SK-N-SH (cell line): ENCODE data around the gene LDB2. TPM values are rescaled to one million over a fixed set of nuclear protein-coding genes. Genes with fewer than 3 reads are reported as not detected.

ENCODE experiments used
- CTCF ChIA-PET: fragments of 300-600, 350-600 bp; formaldehyde crosslinking; extraction: SDS; loops from one replicate; lab custom pipeline; 2021; lab: Yijun Ruan, JAX
- POLR2A ChIA-PET: fragments of 350-600 bp; sonication (Branson Sonifier 250); formaldehyde crosslinking; extraction: SDS; loops from one replicate; lab custom pipeline; 2020; ENCODE audit warnings: antibody characterized with exemption, inconsistent platforms; lab: Yijun Ruan, JAX
- DNase-seq: peaks from one replicate; pipeline ENCODE4 v3.0.0; 2012
- H2AFZ ChIP-seq: fragments of 200-600 bp; sonication (generic); 2 replicates; pipeline ENCODE4 v1.8.1; 2016; ENCODE audit warnings: antibody characterized with exemption, mild to moderate bottlenecking, low read depth
- H3F3A ChIP-seq: fragments of 200-600 bp; sonication (generic); replicated peaks from 2 replicates; pipeline ENCODE3; 2016; ENCODE audit warnings: antibody characterized with exemption, mild to moderate bottlenecking; ENCODE audit not compliant: insufficient read depth
- H3K27ac ChIP-seq, 2 experiments: fragments of 200-500 bp in 1 of 2; fragments of 200-600 bp in 1 of 2; sonication (Bioruptor generic) in 1 of 2; sonication (generic), shearing (Covaris generic) in 1 of 2; 2 replicates each; pipeline versions ENCODE4 v1.5.1 to v1.6.1; 2014 to 2016; ENCODE audit warnings: low read depth in 2 of 2, inconsistent platforms in 1 of 2, low read length in 1 of 2, mild to moderate bottlenecking in 1 of 2, mixed read lengths in 1 of 2
- H3K27me3 ChIP-seq: fragments of 200-600 bp; sonication (generic), shearing (Covaris generic); 2 replicates; pipeline ENCODE4 v1.6.1; 2016; ENCODE audit warnings: mixed run types; ENCODE audit not compliant: insufficient read depth
- H3K36me3 ChIP-seq, 2 experiments: fragments of 200-500 bp in 1 of 2; fragments of 200-600 bp in 1 of 2; sonication (Bioruptor generic) in 1 of 2; sonication (generic) in 1 of 2; replicated peaks in 1 of 2; 2 replicates each; pipeline versions ENCODE3 to v1.5.1; 2014 to 2016; ENCODE audit warnings: low read length in 1 of 2, mild to moderate bottlenecking in 1 of 2; ENCODE audit not compliant: insufficient read depth in 2 of 2, control insufficient read depth in 1 of 2
- H3K4me1 ChIP-seq, 2 experiments: fragments of 200-500 bp in 1 of 2; fragments of 200-600 bp in 1 of 2; sonication (Bioruptor generic) in 1 of 2; sonication (generic), shearing (Covaris generic) in 1 of 2; 2 replicates each; pipeline versions ENCODE4 v1.5.1 to v1.6.1; 2014 to 2016; ENCODE audit warnings: low read depth in 1 of 2, low read length in 1 of 2, mixed run types in 1 of 2; ENCODE audit not compliant: insufficient read depth in 2 of 2, control insufficient read depth in 1 of 2
- H3K4me2 ChIP-seq: fragments of 200-600 bp; sonication (generic), shearing (Covaris generic); 2 replicates; pipeline ENCODE4 v1.6.1; 2017; ENCODE audit warnings: mixed run types
- H3K4me3 ChIP-seq, 2 experiments: fragments of 200-500 bp in 1 of 2; fragments of 200-600 bp in 1 of 2; sonication (Bioruptor generic) in 1 of 2; sonication (generic), shearing (Covaris generic) in 1 of 2; 2 replicates each; pipeline versions ENCODE4 v1.5.1 to v1.8.1; 2014 to 2016; ENCODE audit warnings: low read depth in 2 of 2, inconsistent platforms in 1 of 2, low read length in 1 of 2, mild to moderate bottlenecking in 1 of 2, mixed read lengths in 1 of 2, moderate library complexity in 1 of 2
- H3K79me2 ChIP-seq: fragments of 200-600 bp; sonication (generic); 2 replicates; pipeline ENCODE4 v1.8.1; 2017; ENCODE audit warnings: mild to moderate bottlenecking; ENCODE audit not compliant: insufficient read depth
- H3K9ac ChIP-seq: fragments of 200-600 bp; sonication (generic); 2 replicates; pipeline ENCODE4 v1.6.1; 2017; ENCODE audit warnings: mixed run types
- H3K9me2 ChIP-seq: fragments of 200-600 bp; sonication (generic); 2 replicates; pipeline ENCODE4 v1.6.1; 2017; ENCODE audit warnings: mixed run types
- H3K9me3 ChIP-seq: fragments of 200-600 bp; sonication (generic); 2 replicates; pipeline ENCODE4 v1.6.1; 2017; ENCODE audit warnings: mixed run types, mild to moderate bottlenecking, moderate library complexity
- H4K20me1 ChIP-seq: fragments of 200-600 bp; sonication (generic); 2 replicates; pipeline ENCODE4 v1.6.1; 2017; ENCODE audit warnings: mild to moderate bottlenecking, mixed run types; ENCODE audit not compliant: insufficient read depth
- CHD2 ChIP-seq: fragments of 150-350 bp; IDR thresholded peaks from 2 replicates; pipeline ENCODE4 v1.6.1; 2018; ENCODE audit warnings: low read length; ENCODE audit not compliant: partially characterized antibody
- ELF1 ChIP-seq: IDR thresholded peaks from 2 replicates; pipeline ENCODE4 v1.4.0; 2012
- EZH2phosphoT487 ChIP-seq: fragments of 200-600 bp; sonication (generic); IDR thresholded peaks from 2 replicates; pipeline ENCODE4 v1.6.1; 2017; ENCODE audit warnings: low read depth, mixed run types, mild to moderate bottlenecking, antibody characterized with exemption, moderate library complexity, borderline replicate concordance
- FOXJ3 ChIP-seq: sonication (generic); formaldehyde crosslinking; IDR thresholded peaks from 2 replicates; pipeline ENCODE4 v1.5.1; 2020; ENCODE audit warnings: mild to moderate bottlenecking, missing genetic modification reagents
- JUND ChIP-seq: IDR thresholded peaks from 2 replicates; pipeline ENCODE4 v1.4.0; 2012
- NFIC ChIP-seq: IDR thresholded peaks from 2 replicates; pipeline ENCODE4 v1.4.0; 2012; ENCODE audit warnings: borderline replicate concordance
- NRF1 ChIP-seq: IDR thresholded peaks from 2 replicates; pipeline ENCODE4 v1.6.1; 2012; ENCODE audit warnings: low read depth, mild to moderate bottlenecking, low read length
- RAD21 ChIP-seq: IDR thresholded peaks from 2 replicates; pipeline ENCODE4 v1.6.1; 2012; ENCODE audit warnings: mild to moderate bottlenecking, low read length
- RCOR1 ChIP-seq: fragments of 150-350 bp; IDR thresholded peaks from 2 replicates; pipeline ENCODE4 v1.6.1; 2017; ENCODE audit warnings: antibody characterized with exemption, low read length
- TAF1 ChIP-seq: IDR thresholded peaks from 2 replicates; pipeline ENCODE4 v1.6.1; 2012; ENCODE audit warnings: low read depth, mild to moderate bottlenecking, low read length, moderate library complexity, borderline replicate concordance
- WGBS: methylation state at CpG from one replicate; pipeline ENCODE4 v1.1.6; 2017; ENCODE audit warnings: low lambda C conversion rate; 5-methylcytosine and 5-hydroxymethylcytosine counted together
- polyA plus RNA-seq, 3 experiments: library from polyadenylated mRNA; depleted of rRNA; stranded (reverse); fragments of >200 nt; gene quantifications; 2 replicates each; pipeline ENCODE4 v1.2.3, GENCODE V29; 2012
- TF ChIP-seq, protein P1 (sequence below): fragments of 150-350 bp; IDR thresholded peaks from 2 replicates; pipeline ENCODE4 v1.6.1; 2016; ENCODE audit warnings: mild to moderate bottlenecking, low read depth, low read length
- TF ChIP-seq, protein P2 (sequence below): IDR thresholded peaks from 2 replicates; pipeline ENCODE4; 2012
- TF ChIP-seq, protein P3 (sequence below): fragments of 150-350 bp; IDR thresholded peaks from 2 replicates; pipeline ENCODE4 v1.6.1; 2017; ENCODE audit warnings: antibody characterized with exemption, low read length, low read depth, borderline replicate concordance

Gene LDB2
- polyA plus RNA-seq, 1 of the 3 experiments (the other 2 are of a cell fraction), result 11.0 TPM

DNA sequence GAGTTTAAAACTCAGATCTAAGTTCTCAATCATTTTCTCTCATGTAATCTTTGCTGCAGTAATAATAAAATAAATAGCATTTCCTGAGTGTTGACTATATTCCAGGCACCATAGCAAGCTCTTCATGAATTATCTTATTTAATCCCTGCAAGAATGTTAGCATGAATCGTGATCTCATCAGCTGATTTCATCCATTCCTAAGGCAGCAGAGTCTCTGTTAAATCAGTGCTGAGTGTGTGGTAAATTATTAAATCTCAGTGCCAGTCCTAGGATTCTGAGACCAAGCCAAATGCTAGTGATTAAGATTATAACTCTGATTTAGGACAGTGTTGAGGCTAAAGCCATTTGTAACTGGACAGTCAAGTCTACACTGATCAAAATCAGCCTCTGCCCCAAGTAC is 431.9 kb downstream of the LDB2 start:
- Histone ChIP-seq H3K36me3 (no peaks in the 10 kb centered on the region), H3K4me1 (no peaks in the 10 kb centered on the region), H4K20me1 (no peaks in the 10 kb centered on the region), H3K9me2 (no peaks in the 10 kb centered on the region), H3K4me3 (no peak overlapping the region), H3K79me2 (no peaks in the 10 kb centered on the region), H3F3A (no peaks in the 10 kb centered on the region), H3K4me2 (no peak overlapping the region), H3K27me3 (no peaks in the 10 kb centered on the region), H3K9ac (no peak overlapping the region), H3K27ac (no peak overlapping the region), H2AFZ (no peak overlapping the region), H3K9me3 (no peaks in the 10 kb centered on the region)
- DNase-seq, result no peak
- CTCF ChIA-PET, result no interaction called here
- POLR2A ChIA-PET, result no interaction called here
- 5% methylated on average over 1 of the region's 1 CpG for WGBS
- TF ChIP-seq NRF1, result no peak
- TF ChIP-seq EZH2phosphoT487, result no peak
- TF ChIP-seq JUND, result no peak
- TF ChIP-seq, protein P1, sequence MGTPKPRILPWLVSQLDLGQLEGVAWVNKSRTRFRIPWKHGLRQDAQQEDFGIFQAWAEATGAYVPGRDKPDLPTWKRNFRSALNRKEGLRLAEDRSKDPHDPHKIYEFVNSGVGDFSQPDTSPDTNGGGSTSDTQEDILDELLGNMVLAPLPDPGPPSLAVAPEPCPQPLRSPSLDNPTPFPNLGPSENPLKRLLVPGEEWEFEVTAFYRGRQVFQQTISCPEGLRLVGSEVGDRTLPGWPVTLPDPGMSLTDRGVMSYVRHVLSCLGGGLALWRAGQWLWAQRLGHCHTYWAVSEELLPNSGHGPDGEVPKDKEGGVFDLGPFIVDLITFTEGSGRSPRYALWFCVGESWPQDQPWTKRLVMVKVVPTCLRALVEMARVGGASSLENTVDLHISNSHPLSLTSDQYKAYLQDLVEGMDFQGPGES, result no peak
- no peak for TF ChIP-seq CHD2
- TF ChIP-seq RAD21, result no peak
- TF ChIP-seq RCOR1, result no peak
- TF ChIP-seq, protein P2, sequence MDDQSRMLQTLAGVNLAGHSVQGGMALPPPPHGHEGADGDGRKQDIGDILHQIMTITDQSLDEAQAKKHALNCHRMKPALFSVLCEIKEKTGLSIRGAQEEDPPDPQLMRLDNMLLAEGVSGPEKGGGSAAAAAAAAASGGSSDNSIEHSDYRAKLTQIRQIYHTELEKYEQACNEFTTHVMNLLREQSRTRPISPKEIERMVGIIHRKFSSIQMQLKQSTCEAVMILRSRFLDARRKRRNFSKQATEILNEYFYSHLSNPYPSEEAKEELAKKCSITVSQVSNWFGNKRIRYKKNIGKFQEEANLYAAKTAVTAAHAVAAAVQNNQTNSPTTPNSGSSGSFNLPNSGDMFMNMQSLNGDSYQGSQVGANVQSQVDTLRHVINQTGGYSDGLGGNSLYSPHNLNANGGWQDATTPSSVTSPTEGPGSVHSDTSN, result no peak
- no peak for TF ChIP-seq FOXJ3 (CRISPR knock-in tag)

DNA sequence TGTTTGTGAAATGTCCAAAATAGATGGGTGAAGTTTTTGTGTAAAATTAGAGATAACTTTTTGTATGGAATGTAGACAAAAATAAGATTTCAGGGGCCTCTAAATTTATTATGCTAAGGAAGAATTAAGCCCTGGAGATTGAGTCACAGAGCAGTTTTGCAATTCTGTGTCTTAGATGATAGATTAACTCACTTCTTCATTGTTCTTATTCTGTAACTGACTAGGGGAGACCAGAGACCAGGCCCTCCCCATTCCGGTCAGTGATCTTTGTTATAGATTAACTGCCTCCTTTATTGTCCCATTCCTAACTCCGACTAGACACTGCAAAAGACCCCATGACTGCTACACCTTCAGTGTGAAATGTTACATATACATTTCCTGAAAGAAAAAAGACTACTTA is 433.8 kb downstream of the LDB2 start:
- Histone ChIP-seq H3K9ac (no peak overlapping the region), H3K36me3 (no peaks in the 10 kb centered on the region), H3K4me1 (no peaks in the 10 kb centered on the region), H3K79me2 (no peaks in the 10 kb centered on the region), H3K27me3 (no peaks in the 10 kb centered on the region), H3F3A (no peaks in the 10 kb centered on the region), H3K9me2 (no peaks in the 10 kb centered on the region), H4K20me1 (no peaks in the 10 kb centered on the region), H3K4me2 (no peak overlapping the region), H3K27ac (no peak overlapping the region), H3K4me3 (no peak overlapping the region), H3K9me3 (no peaks in the 10 kb centered on the region), H2AFZ (no peak overlapping the region)
- 47% methylated on average over 2 of the region's 2 CpGs for WGBS
- TF ChIP-seq NFIC, result no peak
- TF ChIP-seq TAF1, result no peak
- TF ChIP-seq, protein P1, result no peak
- TF ChIP-seq JUND, result no peak
- no peak for TF ChIP-seq RAD21
- TF ChIP-seq ELF1, result no peak
- TF ChIP-seq, protein P3, sequence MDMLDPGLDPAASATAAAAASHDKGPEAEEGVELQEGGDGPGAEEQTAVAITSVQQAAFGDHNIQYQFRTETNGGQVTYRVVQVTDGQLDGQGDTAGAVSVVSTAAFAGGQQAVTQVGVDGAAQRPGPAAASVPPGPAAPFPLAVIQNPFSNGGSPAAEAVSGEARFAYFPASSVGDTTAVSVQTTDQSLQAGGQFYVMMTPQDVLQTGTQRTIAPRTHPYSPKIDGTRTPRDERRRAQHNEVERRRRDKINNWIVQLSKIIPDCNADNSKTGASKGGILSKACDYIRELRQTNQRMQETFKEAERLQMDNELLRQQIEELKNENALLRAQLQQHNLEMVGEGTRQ, result no peak
- DNase-seq, result no peak
- ChIA-PET CTCF (no interaction called here), POLR2A (no interaction called here)
